AG09319 (cell line): ENCODE measurements around the gene CHST13.

Experiments used
- DNase-seq: peaks from one replicate; pipeline ENCODE4 v3.0.0-alpha.2; 2010; ENCODE audit warnings: low read depth; ENCODE audit errors: extremely low read depth
- TF ChIP-seq, protein P1 (sequence below): IDR thresholded peaks from 2 replicates; pipeline ENCODE4 v1.5.1; 2011; ENCODE audit warnings: low read depth, mild to moderate bottlenecking, inconsistent platforms, low read length, moderate library complexity

Gene CHST13

DNA sequence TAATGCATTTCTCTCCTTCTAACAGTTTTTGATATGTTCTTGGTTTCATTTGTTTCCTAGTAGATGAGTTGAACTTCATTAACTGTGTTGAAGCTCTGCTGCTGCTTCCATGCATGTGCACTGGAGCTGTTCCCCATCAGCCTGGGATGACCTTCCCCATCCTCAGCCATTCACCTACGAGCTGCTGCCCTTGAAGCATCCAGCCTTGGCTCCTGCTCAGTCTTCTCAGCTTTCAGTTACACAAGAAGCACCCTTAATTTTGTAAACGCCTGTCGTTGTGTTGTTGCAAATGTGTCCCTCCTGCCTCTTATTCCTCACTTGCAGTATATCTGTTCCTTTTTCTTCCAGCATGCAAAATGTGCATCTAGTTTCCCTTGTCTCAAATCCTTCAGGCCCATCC, 39.8 kb upstream of the CHST13 start:
- DNase-seq: no peak
- TF ChIP-seq, protein P1, sequence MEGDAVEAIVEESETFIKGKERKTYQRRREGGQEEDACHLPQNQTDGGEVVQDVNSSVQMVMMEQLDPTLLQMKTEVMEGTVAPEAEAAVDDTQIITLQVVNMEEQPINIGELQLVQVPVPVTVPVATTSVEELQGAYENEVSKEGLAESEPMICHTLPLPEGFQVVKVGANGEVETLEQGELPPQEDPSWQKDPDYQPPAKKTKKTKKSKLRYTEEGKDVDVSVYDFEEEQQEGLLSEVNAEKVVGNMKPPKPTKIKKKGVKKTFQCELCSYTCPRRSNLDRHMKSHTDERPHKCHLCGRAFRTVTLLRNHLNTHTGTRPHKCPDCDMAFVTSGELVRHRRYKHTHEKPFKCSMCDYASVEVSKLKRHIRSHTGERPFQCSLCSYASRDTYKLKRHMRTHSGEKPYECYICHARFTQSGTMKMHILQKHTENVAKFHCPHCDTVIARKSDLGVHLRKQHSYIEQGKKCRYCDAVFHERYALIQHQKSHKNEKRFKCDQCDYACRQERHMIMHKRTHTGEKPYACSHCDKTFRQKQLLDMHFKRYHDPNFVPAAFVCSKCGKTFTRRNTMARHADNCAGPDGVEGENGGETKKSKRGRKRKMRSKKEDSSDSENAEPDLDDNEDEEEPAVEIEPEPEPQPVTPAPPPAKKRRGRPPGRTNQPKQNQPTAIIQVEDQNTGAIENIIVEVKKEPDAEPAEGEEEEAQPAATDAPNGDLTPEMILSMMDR: no peak

DNA sequence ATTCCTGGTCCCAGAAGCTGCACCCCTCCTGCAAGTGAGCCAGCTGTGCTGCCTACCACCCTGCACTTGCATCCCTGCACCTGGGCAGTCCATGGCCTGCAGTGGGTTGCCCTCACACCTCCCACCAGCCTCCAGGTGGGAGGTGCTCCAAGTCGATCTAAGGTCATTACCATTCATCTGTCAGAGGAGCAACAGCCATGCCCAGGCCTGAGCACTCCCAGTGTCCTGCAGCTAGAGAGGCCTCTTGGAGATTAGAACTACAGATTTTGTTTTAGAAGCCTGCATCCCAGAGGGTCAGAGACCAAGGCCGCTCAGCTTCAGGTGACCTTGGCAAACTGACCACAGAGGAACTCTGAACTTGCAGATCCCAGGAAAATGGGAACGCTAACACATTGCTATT, 39.3 kb upstream of the CHST13 start:
- TF ChIP-seq, protein P1: no peak
- DNase-seq: no peak

DNA sequence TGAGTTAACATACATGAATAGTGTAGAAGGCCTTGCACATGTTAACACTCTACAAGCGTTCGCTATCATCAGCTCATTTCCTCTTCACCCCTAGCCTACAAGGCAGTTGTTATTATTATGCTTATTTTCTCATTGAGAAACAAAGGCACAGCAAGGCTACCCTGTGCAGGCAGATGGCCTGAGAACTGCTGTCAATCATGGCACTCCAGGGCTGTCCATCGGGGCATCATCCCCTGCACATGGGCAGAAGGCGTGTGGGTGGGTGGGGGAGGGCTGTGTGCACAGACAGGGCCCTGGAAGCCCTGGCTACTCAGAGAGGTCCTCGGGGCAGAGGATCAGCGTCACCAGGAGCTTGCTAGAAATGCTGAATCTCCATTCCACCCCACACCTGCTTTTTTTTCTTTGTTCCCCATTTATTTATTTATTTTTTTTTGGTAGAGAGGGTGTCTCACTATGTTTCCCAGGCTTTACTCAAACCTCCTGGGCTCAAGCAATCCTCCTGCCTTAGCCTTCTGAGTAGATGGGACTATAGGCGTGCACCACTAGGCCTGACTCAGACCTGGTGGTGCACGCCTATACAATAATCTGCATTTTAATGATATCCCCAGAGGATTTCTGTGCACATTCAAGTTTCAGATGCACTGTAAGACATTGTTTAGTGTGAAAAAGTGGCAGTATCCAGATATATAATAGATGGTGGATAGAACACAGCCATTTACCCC, 38.6 kb upstream of the CHST13 start:
- no peak for DNase-seq
- TF ChIP-seq, protein P1: no peak

DNA sequence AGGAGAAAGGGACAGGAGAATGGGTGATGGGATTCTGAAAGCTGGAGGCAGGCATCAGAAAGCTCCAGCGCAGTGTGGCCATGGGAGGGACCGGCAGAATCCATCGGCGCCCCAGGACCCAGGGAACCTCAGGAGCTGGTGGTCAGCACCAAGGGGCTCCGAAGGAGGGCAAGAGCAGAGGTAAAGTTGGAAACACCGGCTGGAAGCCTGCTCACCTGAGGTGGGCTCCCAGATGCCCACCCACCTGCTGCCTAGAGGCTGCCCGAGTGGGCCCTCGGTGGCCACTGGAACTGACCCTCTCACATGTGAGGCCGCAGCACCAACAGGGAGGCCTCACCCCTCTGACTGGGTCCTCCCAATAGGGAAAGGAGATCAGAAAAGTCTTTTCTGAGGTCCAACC, 38.0 kb upstream of the CHST13 start:
- TF ChIP-seq, protein P1: no peak
- no peak for DNase-seq

DNA sequence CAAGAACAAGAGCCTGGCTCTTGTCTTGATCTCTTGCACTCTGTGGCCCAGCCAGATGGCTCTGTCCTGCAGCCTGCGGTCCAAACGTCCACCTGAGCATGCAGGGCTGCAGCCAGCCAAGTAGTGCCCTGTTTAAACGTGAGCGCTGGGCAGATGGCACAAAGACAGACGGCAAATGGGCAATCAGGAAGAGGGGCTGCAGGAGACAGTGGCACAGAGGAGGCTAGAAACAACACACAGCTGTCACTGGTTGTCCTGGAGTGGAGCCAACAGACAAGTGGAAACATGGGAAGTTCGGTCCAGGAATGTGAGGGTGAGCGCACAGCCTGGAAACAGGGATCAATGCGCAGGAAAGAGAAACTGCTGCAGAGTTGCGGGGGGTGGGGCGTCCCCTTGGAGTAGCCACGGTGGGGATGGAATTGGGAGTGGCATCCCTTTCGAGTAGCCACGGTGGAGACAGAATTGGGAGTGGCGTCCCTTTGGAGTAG, 37.6 kb upstream of the CHST13 start:
- TF ChIP-seq, protein P1: no peak
- no peak for DNase-seq

DNA sequence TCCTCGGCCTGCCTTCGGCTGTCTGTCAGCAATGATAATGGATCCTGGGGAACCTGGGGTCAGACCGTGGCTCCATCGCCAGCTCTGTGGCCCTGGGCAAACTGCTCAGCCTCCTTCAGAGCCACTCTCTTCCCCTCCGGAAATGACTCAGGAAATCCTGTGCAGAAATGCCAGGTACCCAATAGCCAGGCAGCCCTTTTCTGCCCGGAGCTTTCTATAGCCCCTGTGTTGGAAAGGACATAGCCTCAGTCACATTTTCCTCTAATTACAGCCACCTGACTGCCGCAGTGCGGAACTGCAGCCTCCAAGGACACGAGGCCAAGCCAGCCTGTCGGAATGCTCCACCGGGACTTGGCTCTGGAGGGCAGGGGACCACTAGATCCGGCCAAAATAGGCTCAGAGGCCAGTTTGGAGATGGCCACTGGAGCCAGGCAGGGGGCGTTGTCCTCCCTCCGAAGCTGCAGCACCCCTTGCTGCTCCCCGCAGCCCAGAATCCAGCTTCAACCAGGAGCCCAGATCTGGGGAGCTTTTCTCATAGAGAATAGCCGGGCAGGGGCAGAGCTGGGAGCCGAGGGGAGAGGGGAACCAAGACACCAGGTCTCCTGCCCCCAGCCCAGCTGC, 36.7 kb upstream of the CHST13 start:
- TF ChIP-seq, protein P1: peak; percentile 5; the same call in 1 of the 2 replicates
- DNase-seq: no peak

DNA sequence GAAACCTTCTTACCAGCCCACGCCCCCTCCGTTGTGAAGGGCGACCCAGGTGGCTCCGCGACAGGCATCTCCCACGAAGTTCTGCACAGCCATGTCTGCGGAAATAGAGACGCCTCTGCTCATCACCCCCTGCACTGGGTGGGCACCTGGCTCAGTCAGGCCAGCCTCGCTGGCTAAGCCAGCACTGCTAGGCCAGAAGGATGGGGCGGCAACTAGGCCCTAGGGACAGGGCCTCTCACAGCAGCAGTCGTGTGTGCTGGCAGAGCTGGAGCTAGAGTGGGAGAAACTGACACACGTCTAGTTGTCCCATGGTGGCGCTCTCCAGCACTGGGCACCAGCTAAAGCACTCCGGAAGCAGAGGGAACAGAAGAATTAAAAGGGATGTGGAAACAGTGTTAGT, 35.8 kb upstream of the CHST13 start:
- DNase-seq: no peak
- TF ChIP-seq, protein P1: no peak
